OCI-LY7 (cell line): ENCODE results near the gene CACNA1D.

ENCODE experiments used
- CTCF ChIP-seq: fragments of 200-600 bp; sonication (generic); conservative IDR thresholded peaks from 2 replicates; pipeline ENCODE4 v1.5.1; 2014; ENCODE audit warnings: mild to moderate bottlenecking, antibody characterized with exemption, low read length, moderate library complexity, mixed read lengths
- EZH2phosphoT487 ChIP-seq: fragments of 200-600 bp; sonication (generic); IDR thresholded peaks from 2 replicates; pipeline ENCODE4 v1.6.1; 2018; ENCODE audit warnings: low read depth, borderline replicate concordance, mild to moderate bottlenecking, mixed run types, antibody characterized with exemption, low read length, moderate library complexity, mixed read lengths

GRCh38 chr3:53826048-53826447, 331.6 kb downstream of the CACNA1D start:
- TF ChIP-seq CTCF (no peak), EZH2phosphoT487 (no peak)
